ENCODE data around the gene PRKAG3.

DNA sequence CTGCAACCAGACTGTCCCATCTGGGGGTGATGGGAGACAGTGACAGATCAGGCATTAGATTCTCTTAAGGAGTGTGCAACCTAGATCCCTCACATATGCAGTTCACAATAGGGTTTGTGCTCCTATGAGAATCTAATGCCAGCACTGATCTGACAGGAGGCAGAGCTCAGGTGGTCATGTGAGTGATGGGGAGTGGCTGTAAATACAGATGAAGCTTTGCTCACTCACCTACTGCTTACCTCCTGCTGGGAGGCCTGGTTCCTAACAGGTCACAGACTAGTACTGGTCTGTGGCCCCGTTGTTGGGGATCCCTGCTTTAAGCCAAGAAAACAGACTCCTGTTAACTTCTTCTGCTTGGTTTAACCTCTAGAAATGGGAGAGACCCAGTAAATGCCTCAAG lies 46.5 kb downstream of the PRKAG3 start:
- TF ChIP-seq CTCF (IDR thresholded peaks at IDR 0.05; ENCODE audit: poor library complexity), result no peak
- TF ChIP-seq EZH2phosphoT487 (IDR thresholded peaks at IDR 0.05; ENCODE audit: low read depth, severe bottlenecking, unreplicated experiment), result no peak
